ENCODE data around the gene CISD1.
"Not testable (repeated sequence)": the region's sequence is repeated elsewhere in the genome, so short reads cannot be mapped to it uniquely, and the experiment has no call there.

The CISD1 gene

GRCh38 chr10:58241346-58241745 is 27.6 kb upstream of the CISD1 start:
- no peak overlapping the region for H2BK12ac ChIP-seq (ENCODE audit: low read length)
- H3K36me3 ChIP-seq (ENCODE audit: control insufficient read depth in 1 of 2, insufficient read depth in 2 of 2, low read length in 2 of 2): peaks cover 0 to 5% of the 10 kb centered on the region in 2 experiments
- no peaks in the 10 kb centered on the region for H3K27me3 ChIP-seq (ENCODE audit: insufficient read depth, low read length)
- H3K18ac ChIP-seq (ENCODE audit: low read length): no peak overlapping the region
- no CpG with 5 or more reads among the region's 3 CpGs for WGBS (ENCODE audit: extremely low coverage, insufficient coverage, insufficient read length)
- no peaks in the 10 kb centered on the region for H3K79me2 ChIP-seq (ENCODE audit: control insufficient read depth, insufficient read depth, low read length, poor library complexity)
- H4K12ac ChIP-seq (ENCODE audit: low read depth, low read length): no peak overlapping the region
- no peak overlapping the region for H3K14ac ChIP-seq (ENCODE audit: low read length)
- H2AFZ ChIP-seq (ENCODE audit: insufficient read depth, low read length, poor library complexity): no peak overlapping the region
- H3K27ac ChIP-seq (ENCODE audit: low read depth, low read length): no peak overlapping the region
- no peak overlapping the region for H2BK5ac ChIP-seq (ENCODE audit: low read depth, low read length, poor library complexity)
- DNase-seq: no peak
- no peak overlapping the region for H3K4me3 ChIP-seq (ENCODE audit: low read depth, low read length)
- H3K4me2 ChIP-seq (ENCODE audit: low read length): no peak overlapping the region
- no peaks in the 10 kb centered on the region for H3K79me1 ChIP-seq (ENCODE audit: low read length)
- no peak overlapping the region for H2BK120ac ChIP-seq (ENCODE audit: insufficient read depth, low read length, poor library complexity)
- no peak overlapping the region for H2AK5ac ChIP-seq (ENCODE audit: low read length)
- no peak overlapping the region for H3K23ac ChIP-seq (ENCODE audit: low read length)
- H3K4me1 ChIP-seq (ENCODE audit: control insufficient read depth in 1 of 2, insufficient read depth in 2 of 2, low read length in 2 of 2): peaks cover 5 to 6% of the 10 kb centered on the region in 2 experiments
- H3K9me3 ChIP-seq (ENCODE audit: insufficient read depth, low read depth, low read length): peaks cover 7% of the 10 kb centered on the region
- no peak overlapping the region for H3K9ac ChIP-seq (ENCODE audit: low read length)
- H3K4ac ChIP-seq (ENCODE audit: low read depth, low read length): no peak overlapping the region
- H4K91ac ChIP-seq (ENCODE audit: low read depth, low read length): no peak overlapping the region
- H4K8ac ChIP-seq (ENCODE audit: low read depth, low read length): no peak overlapping the region

GRCh38 chr10:58243269-58243668 is 25.7 kb upstream of the CISD1 start:
- Histone ChIP-seq H4K8ac (ENCODE audit: low read depth, low read length) (no peak overlapping the region), H3K4me3 (ENCODE audit: low read depth, low read length) (no peak overlapping the region), H3K27me3 (ENCODE audit: insufficient read depth, low read length) (no peaks in the 10 kb centered on the region), H2BK12ac (ENCODE audit: low read length) (no peak overlapping the region), H3K79me1 (ENCODE audit: low read length) (no peaks in the 10 kb centered on the region), H3K23ac (ENCODE audit: low read length) (no peak overlapping the region), H3K18ac (ENCODE audit: low read length) (peak overlapping the region; percentile 37), H2AK5ac (ENCODE audit: low read length) (no peak overlapping the region), H2BK120ac (ENCODE audit: insufficient read depth, low read length, poor library complexity) (no peak overlapping the region), H3K36me3 (ENCODE audit: control insufficient read depth in 1 of 2, insufficient read depth in 2 of 2, low read length in 2 of 2) (peaks cover 0 to 3% of the 10 kb centered on the region in 2 experiments), H2BK5ac (ENCODE audit: low read depth, low read length, poor library complexity) (no peak overlapping the region), H4K12ac (ENCODE audit: low read depth, low read length) (no peak overlapping the region), H3K14ac (ENCODE audit: low read length) (no peak overlapping the region), H3K4me2 (ENCODE audit: low read length) (no peak overlapping the region), H2AFZ (ENCODE audit: insufficient read depth, low read length, poor library complexity) (no peak overlapping the region), H4K91ac (ENCODE audit: low read depth, low read length) (no peak overlapping the region), H3K27ac (ENCODE audit: low read depth, low read length) (no peak overlapping the region), H3K9me3 (ENCODE audit: insufficient read depth, low read depth, low read length) (peaks cover 7% of the 10 kb centered on the region), H3K4ac (ENCODE audit: low read depth, low read length) (no peak overlapping the region), H3K9ac (ENCODE audit: low read length) (no peak overlapping the region), H3K4me1 (ENCODE audit: control insufficient read depth in 1 of 2, insufficient read depth in 2 of 2, low read length in 2 of 2) (peaks cover 3 to 5% of the 10 kb centered on the region in 2 experiments), H3K79me2 (ENCODE audit: control insufficient read depth, insufficient read depth, low read length, poor library complexity) (no peaks in the 10 kb centered on the region)
- no CpG with 5 or more reads among the region's 18 CpGs for WGBS (ENCODE audit: extremely low coverage, insufficient coverage, insufficient read length)
- DNase-seq: no peak

- not testable (repeated sequence) for H3K18ac ChIP-seq (ENCODE audit: low read length); H4K12ac ChIP-seq (ENCODE audit: low read depth, low read length); H3K79me2 ChIP-seq (ENCODE audit: control insufficient read depth, insufficient read depth, low read length, poor library complexity); H3K9ac ChIP-seq (ENCODE audit: low read length); H2BK120ac ChIP-seq (ENCODE audit: insufficient read depth, low read length, poor library complexity); H3K36me3 ChIP-seq (ENCODE audit: control insufficient read depth in 1 of 2, insufficient read depth in 2 of 2, low read length in 2 of 2); H2AFZ ChIP-seq (ENCODE audit: insufficient read depth, low read length, poor library complexity); H2BK12ac ChIP-seq (ENCODE audit: low read length); H3K79me1 ChIP-seq (ENCODE audit: low read length); H3K27me3 ChIP-seq (ENCODE audit: insufficient read depth, low read length); H3K4me3 ChIP-seq (ENCODE audit: low read depth, low read length); H3K14ac ChIP-seq (ENCODE audit: low read length); H3K4me2 ChIP-seq (ENCODE audit: low read length); H2BK5ac ChIP-seq (ENCODE audit: low read depth, low read length, poor library complexity); H2AK5ac ChIP-seq (ENCODE audit: low read length); DNase-seq; H3K4ac ChIP-seq (ENCODE audit: low read depth, low read length); H3K23ac ChIP-seq (ENCODE audit: low read length); H3K27ac ChIP-seq (ENCODE audit: low read depth, low read length); H3K9me3 ChIP-seq (ENCODE audit: insufficient read depth, low read depth, low read length); H4K8ac ChIP-seq (ENCODE audit: low read depth, low read length); H4K91ac ChIP-seq (ENCODE audit: low read depth, low read length); H3K4me1 ChIP-seq (ENCODE audit: control insufficient read depth in 1 of 2, insufficient read depth in 2 of 2, low read length in 2 of 2)
- WGBS (ENCODE audit: extremely low coverage, insufficient coverage, insufficient read length): no CpG with 5 or more reads among the region's 31 CpGs
Measured at GRCh38 chr10:58243801-58244200, 25.2 kb upstream of the CISD1 start.

DNA sequence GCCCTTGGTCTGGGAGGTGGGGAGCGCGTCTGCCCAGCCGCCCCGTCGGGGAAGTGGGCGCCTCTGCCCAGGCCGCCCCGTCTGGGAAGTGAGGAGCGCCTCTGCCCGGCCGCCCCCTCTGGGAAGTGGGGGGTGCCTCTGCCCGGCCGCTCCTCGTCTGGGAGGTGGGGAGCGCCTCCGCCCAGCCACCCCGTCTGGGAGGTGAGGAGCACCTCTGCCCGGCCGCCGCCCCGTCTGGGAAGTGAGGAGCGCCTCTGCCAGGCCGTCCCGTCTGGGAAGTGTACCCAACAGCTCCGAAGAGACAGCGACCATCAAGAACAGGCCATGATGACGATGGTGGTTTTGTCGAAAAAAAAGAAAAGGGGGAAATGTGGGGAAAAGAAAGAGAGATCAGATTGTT is 24.7 kb upstream of the CISD1 start:
- not testable (repeated sequence) for H2BK12ac ChIP-seq (ENCODE audit: low read length); H3K36me3 ChIP-seq (ENCODE audit: control insufficient read depth in 1 of 2, insufficient read depth in 2 of 2, low read length in 2 of 2); H3K23ac ChIP-seq (ENCODE audit: low read length); H3K18ac ChIP-seq (ENCODE audit: low read length); H3K4ac ChIP-seq (ENCODE audit: low read depth, low read length); H3K27ac ChIP-seq (ENCODE audit: low read depth, low read length); H2BK5ac ChIP-seq (ENCODE audit: low read depth, low read length, poor library complexity); H3K79me2 ChIP-seq (ENCODE audit: control insufficient read depth, insufficient read depth, low read length, poor library complexity); H3K9me3 ChIP-seq (ENCODE audit: insufficient read depth, low read depth, low read length); H4K91ac ChIP-seq (ENCODE audit: low read depth, low read length); H3K4me1 ChIP-seq (ENCODE audit: control insufficient read depth in 1 of 2, insufficient read depth in 2 of 2, low read length in 2 of 2); H3K4me3 ChIP-seq (ENCODE audit: low read depth, low read length); H3K27me3 ChIP-seq (ENCODE audit: insufficient read depth, low read length); H2AK5ac ChIP-seq (ENCODE audit: low read length); H3K9ac ChIP-seq (ENCODE audit: low read length); H3K14ac ChIP-seq (ENCODE audit: low read length); DNase-seq; H3K79me1 ChIP-seq (ENCODE audit: low read length); H3K4me2 ChIP-seq (ENCODE audit: low read length); H4K12ac ChIP-seq (ENCODE audit: low read depth, low read length); H4K8ac ChIP-seq (ENCODE audit: low read depth, low read length); H2AFZ ChIP-seq (ENCODE audit: insufficient read depth, low read length, poor library complexity); H2BK120ac ChIP-seq (ENCODE audit: insufficient read depth, low read length, poor library complexity)
- WGBS (ENCODE audit: extremely low coverage, insufficient coverage, insufficient read length): 100% methylated on average over 1 of the region's 28 CpGs

Data from trophoblast cell (in vitro differentiated cells and primary cell).